Left lung (tissue), 10 donors: ENCODE measurements around the gene LAMB2. TPM values are rescaled to one million over a fixed set of nuclear protein-coding genes. Genes with fewer than 3 reads are reported as not detected.

Experiments
- ATAC-seq: fragments of 200-7000 bp; cut with Tn5 transposase; one replicate; pipeline ENCODE4 v1.9.1; 2020; ENCODE audit warnings: moderate library complexity
- DNase-seq, 4 donors: peaks; one replicate each; pipeline ENCODE4 v3.0.0-alpha.2; 2013 to 2020
- H3K27ac ChIP-seq, 2 donors: fragments of 200-600 bp; sonication (generic) in 1 of 2; one replicate each; pipeline versions ENCODE4 v1.5.0 to v1.8.0; 2020 to 2021
- H3K27me3 ChIP-seq, 2 donors: fragments of 200-600 bp; sonication (generic) in 1 of 2; one replicate each; pipeline versions ENCODE4 v1.5.0 to v1.8.0; 2020 to 2021
- H3K36me3 ChIP-seq, 2 donors: fragments of 200-600 bp; sonication (generic) in 1 of 2; one replicate each; pipeline versions ENCODE4 v1.5.0 to v1.8.0; 2020 to 2021
- H3K4me1 ChIP-seq, 2 donors: fragments of 200-600 bp; one replicate each; pipeline ENCODE4 v1.8.0; 2021
- H3K4me3 ChIP-seq, 2 donors: fragments of 200-600 bp; sonication (generic) in 1 of 2; one replicate each; pipeline versions ENCODE4 v1.5.0 to v1.8.0; 2020 to 2021; ENCODE audit warnings: mild to moderate bottlenecking in 1 of 2
- H3K9me3 ChIP-seq, 2 donors: fragments of 200-600 bp; sonication (generic) in 1 of 2; one replicate each; pipeline versions ENCODE4 v1.5.0 to v1.8.0; 2020 to 2021
- CTCF ChIP-seq, 2 donors: fragments of 200-600 bp; sonication (generic) in 1 of 2; IDR thresholded peaks; one replicate each; pipeline versions ENCODE4 v1.5.0 to v1.8.0; 2021; ENCODE audit warnings: antibody characterized with exemption in 2 of 2
- intact Hi-C, 2 donors: fragments of 100-400 bp; cut with DNase I; formaldehyde crosslinking; loops; one replicate each; pipeline versions ENCODE4 v1.11.2 to v1.14.2; 2022
- microRNA-seq, 2 donors: library from miRNA; unstranded; fragments of <30 nt; microRNA quantifications; one replicate each; pipeline ENCODE4, GENCODE V29; 2019
- polyA plus RNA-seq, 6 donors: library from polyadenylated mRNA; unstranded; fragments of 120-200 nt; gene quantifications; one replicate each; pipeline ENCODE4 v1.2.1, GENCODE V29; 2013; ENCODE audit not compliant: insufficient read length in 6 of 6
- total RNA-seq, 2 donors: library from RNA; stranded (reverse); fragmentation: NEBNext Ultra II Directional; extraction: Animal tissue kit (Norgen Biotek cat#: 25700); gene quantifications; one replicate each; pipeline ENCODE4 v1.2.1, GENCODE V29; 2021
- donor health status: DM: no; HTN: yes; CAD: no.
- donor health status: DM: no; HTN: no; CAD: no.

The LAMB2 gene
- total and polyA plus RNA-seq, 8 donors, result 283 to 501 (median 444) TPM

- H3K9me3 ChIP-seq, result no peaks in the 10 kb centered on the region
- no peak overlapping the region for H3K4me3 ChIP-seq
- no peak overlapping the region for H3K27ac ChIP-seq
- H3K36me3 ChIP-seq, result peaks cover 4 to 56% of the 10 kb centered on the region in 2 donors
- ATAC-seq (no peak), DNase-seq (no peak)
- H3K27me3 ChIP-seq, result no peaks in the 10 kb centered on the region
- peaks cover 0 to 3% of the 10 kb centered on the region in 2 donors for H3K4me1 ChIP-seq
- intact Hi-C loops, result no loop called here
- TF ChIP-seq CTCF (IDR thresholded peaks at IDR 0.05), result no peak
Observed at GRCh38 chr3:49079270-49079669, 53.6 kb downstream of the LAMB2 start.

- H3K27ac ChIP-seq, result no peak overlapping the region
- TF ChIP-seq CTCF (IDR thresholded peaks at IDR 0.05), result no peak
- intact Hi-C loops, result no loop called here
- no peaks in the 10 kb centered on the region for H3K9me3 ChIP-seq
- H3K27me3 ChIP-seq, result no peaks in the 10 kb centered on the region
- no peak overlapping the region for H3K4me3 ChIP-seq
- H3K4me1 ChIP-seq, result peaks cover 0 to 3% of the 10 kb centered on the region in 2 donors
- peaks cover 4 to 80% of the 10 kb centered on the region in 2 donors for H3K36me3 ChIP-seq
- DNase-seq (peak in 1 of 4 donors; percentile 4), ATAC-seq (no peak)
Observed at GRCh38 chr3:49076646-49077045, 56.2 kb downstream of the LAMB2 start.

- H3K4me3 ChIP-seq, result no peak overlapping the region
- H3K4me1 ChIP-seq, result peaks cover 0 to 3% of the 10 kb centered on the region in 2 donors
- TF ChIP-seq CTCF (IDR thresholded peaks at IDR 0.05), result no peak
- no peak for DNase-seq
- intact Hi-C loops, result no loop called here
- no peaks in the 10 kb centered on the region for H3K9me3 ChIP-seq
- H3K27ac ChIP-seq, result no peak overlapping the region
- no peak for ATAC-seq
- peaks cover 4 to 85% of the 10 kb centered on the region in 2 donors for H3K36me3 ChIP-seq
- no peaks in the 10 kb centered on the region for H3K27me3 ChIP-seq
Observed at GRCh38 chr3:49076116-49076515, 56.7 kb downstream of the LAMB2 start.

Small RNA genes within 50 kb of the gene (microRNA-seq; reads per million reads assigned to microRNA genes)
- gene MIR6890, result 0.17 to 0.27 reads per million in 2 donors

Other genes starting within 250 kb of the LAMB2 start
- 10 to 100 TPM; 15.5 to 24.7 TPM for gene SLC25A20, start 234.2 kb downstream of the LAMB2 start, total RNA-seq
- gene SLC25A20, start 234.2 kb downstream of the LAMB2 start, polyA plus RNA-seq, result 10 to 100 TPM; 12.2 to 14.4 (median 13.5) TPM
- 10 to 100 TPM; 67.9 to 75.9 TPM for gene ARIH2, start 214.2 kb downstream of the LAMB2 start, total RNA-seq
- gene ARIH2, start 214.2 kb downstream of the LAMB2 start, polyA plus RNA-seq, result 10 to 100 TPM; 75.1 to 92.4 (median 85.8) TPM
- 10 to 100 TPM; 40.2 to 41.8 TPM for gene P4HTM, start 142.8 kb downstream of the LAMB2 start, total RNA-seq
- 10 to 100 TPM; 26.6 to 43.1 (median 36.2) TPM for gene P4HTM, start 142.8 kb downstream of the LAMB2 start, polyA plus RNA-seq
- 100 to 1,000 TPM; 156 to 190 TPM for gene WDR6, start 125.7 kb downstream of the LAMB2 start, total RNA-seq
- 100 to 1,000 TPM; 166 to 217 (median 187) TPM for gene WDR6, start 125.7 kb downstream of the LAMB2 start, polyA plus RNA-seq
- 10 to 100 TPM; 23.6 to 24.5 TPM for gene DALRD3, start 114.5 kb downstream of the LAMB2 start, total RNA-seq
- 10 to 100 TPM; 51.1 to 67.4 (median 62.7) TPM for gene DALRD3, start 114.5 kb downstream of the LAMB2 start, polyA plus RNA-seq
- 10 to 100 TPM; 83.8 to 92.2 TPM for gene NDUFAF3, start 110.9 kb downstream of the LAMB2 start, total RNA-seq
- 10 to 100 TPM; 50.0 to 72.3 (median 58.6) TPM for gene NDUFAF3, start 110.9 kb downstream of the LAMB2 start, polyA plus RNA-seq
- gene IMPDH2, start 103.7 kb downstream of the LAMB2 start, total RNA-seq, result 100 to 1,000 TPM; 136 to 187 TPM
- 100 to 1,000 TPM; 292 to 321 (median 304) TPM for gene IMPDH2, start 103.7 kb downstream of the LAMB2 start, polyA plus RNA-seq
- gene QRICH1, start 39.0 kb downstream of the LAMB2 start, total RNA-seq, result 10 to 100 TPM; 71.6 to 74.2 TPM
- gene QRICH1, start 39.0 kb downstream of the LAMB2 start, polyA plus RNA-seq, result 10 to 100 TPM; 74.4 to 85.8 (median 77.9) TPM
- gene QARS1, start 28.3 kb downstream of the LAMB2 start, total RNA-seq, result 100 to 1,000 TPM; 173 to 180 TPM
- gene QARS1, start 28.3 kb downstream of the LAMB2 start, polyA plus RNA-seq, result 100 to 1,000 TPM; 288 to 323 (median 303) TPM
- gene USP19, start 12.2 kb downstream of the LAMB2 start, total RNA-seq, result 10 to 100 TPM; 50.9 to 54.7 TPM
- 10 to 100 TPM; 42.8 to 55.0 (median 47.9) TPM for gene USP19, start 12.2 kb downstream of the LAMB2 start, polyA plus RNA-seq
- 10 to 100 TPM; 16.9 to 21.0 TPM for gene CCDC71, start 33.3 kb upstream of the LAMB2 start, total RNA-seq
- 10 to 100 TPM; 15.8 to 24.9 (median 22.1) TPM for gene CCDC71, start 33.3 kb upstream of the LAMB2 start, polyA plus RNA-seq
- 10 to 100 TPM; 31.2 to 33.3 TPM for gene KLHDC8B, start 38.5 kb upstream of the LAMB2 start, total RNA-seq
- 10 to 100 TPM; 40.0 to 51.7 (median 46.7) TPM for gene KLHDC8B, start 38.5 kb upstream of the LAMB2 start, polyA plus RNA-seq
- 1 to 10 TPM; 4.2 to 9.8 TPM for gene C3orf62, start 144.2 kb upstream of the LAMB2 start, total RNA-seq
- 10 to 100 TPM; 10.2 to 13.7 (median 12.1) TPM for gene C3orf62, start 144.2 kb upstream of the LAMB2 start, polyA plus RNA-seq
- 10 to 100 TPM; 57.7 to 72.9 TPM for gene USP4, start 207.0 kb upstream of the LAMB2 start, total RNA-seq
- 10 to 100 TPM; 68.8 to 77.1 (median 73.6) TPM for gene USP4, start 207.0 kb upstream of the LAMB2 start, polyA plus RNA-seq
- gene GPX1, start 225.3 kb upstream of the LAMB2 start, total RNA-seq, result 100 to 1,000 TPM; 468 to 518 TPM
- 100 to 1,000 TPM; 100 to 164 (median 131) TPM for gene GPX1, start 225.3 kb upstream of the LAMB2 start, polyA plus RNA-seq